22Rv1 (cell line): ENCODE measurements around the gene TES.

Source experiments
- H3K27ac ChIP-seq: fragments of 450-650 bp; 2 replicates; pipeline ENCODE4 v1.5.1; 2017
- CTCF ChIP-seq: fragments of 450-650 bp; IDR thresholded peaks from 2 replicates; pipeline ENCODE4 v1.5.1; 2017; ENCODE audit warnings: mild to moderate bottlenecking
- ZFX ChIP-seq: fragments of 450-650 bp; IDR thresholded peaks from 2 replicates; pipeline ENCODE4 v1.6.1; 2017; ENCODE audit warnings: antibody characterized with exemption, borderline replicate concordance

TES gene

DNA sequence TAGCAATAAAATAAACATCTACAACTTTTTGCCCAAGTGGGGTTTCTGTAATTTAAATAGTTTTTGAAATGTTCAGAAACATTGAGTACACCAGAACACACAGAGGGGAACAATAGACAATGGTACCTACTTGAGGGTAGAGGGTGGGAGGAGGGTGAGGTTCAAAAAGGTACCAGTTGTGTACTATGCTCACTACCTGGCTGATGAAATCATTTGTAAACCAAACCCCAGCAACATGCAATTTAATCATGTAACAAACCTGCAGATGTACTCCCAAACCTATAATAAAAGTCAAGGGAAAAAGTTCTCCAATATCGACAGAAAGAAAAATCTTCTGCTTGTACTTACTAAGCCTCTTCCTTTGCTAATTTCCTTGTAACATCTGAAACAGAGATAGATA is 4.2 kb upstream of the TES start:
- TF ChIP-seq ZFX (no peak), CTCF (no peak)

GRCh38 chr7:116208919-116209318 is 1.4 kb upstream of the TES start:
- H3K27ac ChIP-seq: no peak overlapping the region
- TF ChIP-seq CTCF: no peak
- no peak for TF ChIP-seq ZFX

More for the DNA sequence above, 4.2 kb upstream of the TES start:
- no peak overlapping the region for H3K27ac ChIP-seq

DNA sequence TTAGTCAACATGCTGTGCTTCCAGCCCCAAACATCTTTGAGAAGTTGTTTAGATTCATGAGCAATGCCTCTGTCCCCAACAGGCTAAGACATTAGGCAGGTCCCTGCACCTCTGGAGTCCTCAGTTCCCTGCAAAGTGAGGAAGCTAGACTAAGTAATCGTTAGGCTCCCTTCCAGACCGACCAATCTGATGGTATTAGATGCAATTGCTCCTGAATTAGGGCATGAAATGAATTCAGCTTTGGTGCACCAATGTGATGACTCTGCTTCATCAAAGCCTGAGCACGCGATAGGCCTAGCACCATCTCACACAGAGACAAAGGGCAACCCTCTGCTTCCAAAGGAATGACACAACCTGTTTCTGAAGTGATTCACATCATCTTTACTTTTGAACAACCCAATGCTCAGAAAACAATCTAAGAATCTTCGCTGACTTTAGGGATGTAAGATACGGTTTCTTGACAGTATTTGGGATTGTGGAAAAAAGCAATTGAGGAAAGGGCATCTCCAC is 723 bp upstream of the TES start:
- no peak for TF ChIP-seq CTCF
- no peak for TF ChIP-seq ZFX
- H3K27ac ChIP-seq: peak overlapping the region; percentile 89

DNA sequence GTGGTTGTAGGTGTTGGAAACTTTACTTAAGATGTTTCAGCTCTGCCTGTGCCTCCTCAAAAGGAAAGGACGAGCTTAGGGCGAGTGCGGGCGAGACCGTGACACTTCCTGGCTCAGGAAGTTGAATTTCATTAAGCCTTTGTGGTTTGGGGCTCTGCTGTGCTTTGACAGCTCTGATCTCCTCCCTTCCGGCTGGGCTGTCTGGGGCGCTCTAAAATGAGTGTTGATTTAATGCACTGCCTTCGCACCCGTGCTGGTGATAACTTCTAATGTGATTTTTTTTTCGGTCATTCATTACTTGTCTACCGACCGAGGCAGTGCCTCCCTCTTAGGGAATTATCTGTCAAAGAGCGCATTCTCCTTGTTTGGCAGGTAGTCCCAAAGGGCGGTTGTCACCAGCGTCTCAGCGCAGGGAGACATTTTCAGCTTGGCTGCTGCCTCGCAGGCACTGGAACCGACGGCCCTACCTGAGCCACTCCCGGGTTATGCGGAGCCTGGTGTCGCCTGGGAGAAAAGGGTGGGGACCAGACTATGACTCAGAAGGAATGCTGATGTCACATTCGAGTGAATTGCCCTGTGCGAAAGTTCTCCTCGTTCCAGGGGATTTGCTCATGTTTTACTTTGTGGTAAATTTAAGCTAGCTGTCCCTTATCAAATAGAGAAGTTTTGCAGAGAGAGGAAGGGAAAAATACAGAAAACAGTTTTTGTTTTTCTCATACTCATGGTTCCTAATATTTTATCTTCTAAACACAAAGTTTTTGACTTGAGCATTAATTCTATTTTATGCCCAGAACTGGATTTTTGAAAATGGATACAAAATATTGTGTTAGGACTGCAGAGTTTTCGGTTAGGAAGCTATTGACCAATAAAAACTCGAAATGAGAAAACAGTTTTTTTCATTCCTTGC is 920 bp downstream of the TES start:
- H3K27ac ChIP-seq: peak overlapping the region; percentile 89
- TF ChIP-seq ZFX: no peak

GRCh38 chr7:116211913-116212596 is 1.7 kb downstream of the TES start:
- H3K27ac ChIP-seq: peak overlapping the region; percentile 89
- TF ChIP-seq CTCF: no peak
- no peak for TF ChIP-seq ZFX

DNA sequence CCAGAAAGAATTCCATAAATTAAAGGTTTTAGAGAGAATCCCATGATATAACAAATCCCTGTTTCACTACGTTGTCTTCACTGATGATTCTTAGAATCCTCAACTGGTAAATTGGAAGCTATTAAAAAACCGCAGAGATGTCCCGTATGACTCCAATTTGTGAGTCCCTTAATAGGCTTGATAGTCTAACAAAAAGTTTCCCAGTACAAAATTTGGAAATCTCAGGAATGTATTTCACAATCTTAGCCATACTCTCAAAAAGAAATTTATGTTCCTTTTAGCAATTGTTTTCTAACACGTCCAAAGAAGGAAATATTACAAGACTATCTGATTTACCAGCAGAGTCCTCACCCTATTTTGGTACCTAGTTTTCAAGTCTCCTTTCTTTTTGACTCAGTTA is 2.5 kb downstream of the TES start:
- TF ChIP-seq ZFX: no peak
- TF ChIP-seq CTCF: no peak
- H3K27ac ChIP-seq: no peak overlapping the region

DNA sequence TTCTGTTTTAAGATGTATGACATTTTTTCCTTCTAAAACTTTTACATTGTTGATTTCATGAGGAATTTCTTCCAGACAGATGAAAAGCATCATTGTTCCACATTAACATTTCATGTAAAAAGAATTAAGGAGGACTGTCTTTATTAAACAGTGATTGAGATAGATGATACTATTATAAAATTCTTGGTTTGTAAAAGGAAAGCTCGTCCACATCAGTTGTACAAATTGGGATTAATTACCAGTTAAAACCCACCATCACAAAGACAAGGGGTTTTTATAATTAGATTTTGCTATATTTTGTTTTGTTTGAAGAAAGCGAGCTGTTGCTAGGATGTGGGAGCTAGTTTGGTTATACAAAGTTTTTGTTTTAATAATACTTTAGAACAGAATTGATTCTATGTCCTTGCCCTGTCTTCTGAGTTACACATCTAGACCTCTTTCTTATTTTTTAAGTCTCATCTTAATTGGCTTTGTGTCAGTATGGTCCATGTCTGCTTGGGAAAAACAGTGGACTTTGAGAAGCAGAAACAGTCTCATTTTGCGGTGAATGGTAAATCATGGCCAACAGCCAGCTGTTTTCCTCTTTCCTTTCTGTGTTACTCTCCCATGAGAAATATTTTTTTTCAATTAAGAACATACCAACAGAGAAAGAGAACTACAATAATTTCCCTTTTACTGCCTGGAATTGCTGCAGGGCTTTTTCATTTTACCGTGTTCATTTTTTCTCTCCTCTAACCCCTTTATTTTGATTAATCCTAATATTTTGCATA is 3.2 kb downstream of the TES start:
- H3K27ac ChIP-seq: no peak overlapping the region
- TF ChIP-seq ZFX (no peak), CTCF (no peak)
